SIG-M5 (cell line): ENCODE results near the gene SLC25A42.
"Not testable (repeated sequence)": the region's sequence is repeated elsewhere in the genome, so short reads cannot be mapped to it uniquely, and the experiment has no call there.

Source experiments
- DNase-seq: peaks from one replicate; lab custom pipeline; 2025; lab: John Stamatoyannopoulos, UW

The SLC25A42 gene

GRCh38 chr19:19105365-19106055 is 41.7 kb downstream of the SLC25A42 start:
- no peak for DNase-seq

DNA sequence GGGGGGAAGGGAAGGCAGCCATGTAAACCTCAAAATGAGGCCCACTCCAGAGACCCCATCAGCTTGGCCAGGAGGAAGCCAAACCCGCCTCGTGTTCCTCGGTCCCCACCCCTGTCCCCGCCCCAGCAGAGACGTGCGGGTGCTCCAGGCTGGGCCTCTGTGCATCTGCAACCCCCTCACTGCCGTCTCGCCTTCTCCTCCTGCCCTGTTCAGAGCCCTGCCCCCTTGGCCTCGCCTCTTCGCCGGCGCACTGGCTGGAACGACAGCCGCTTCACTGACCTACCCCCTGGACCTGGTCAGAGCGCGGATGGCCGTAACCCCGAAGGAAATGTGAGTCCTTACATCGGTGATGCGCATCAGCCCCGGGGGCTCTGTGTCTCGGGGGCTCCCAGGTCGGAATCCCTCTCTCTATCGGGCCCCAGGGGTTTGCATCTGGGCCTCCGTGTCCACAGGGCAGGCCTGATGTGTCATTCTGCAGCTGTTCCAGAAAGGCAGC is 42.3 kb downstream of the SLC25A42 start:
- no peak for DNase-seq

DNA sequence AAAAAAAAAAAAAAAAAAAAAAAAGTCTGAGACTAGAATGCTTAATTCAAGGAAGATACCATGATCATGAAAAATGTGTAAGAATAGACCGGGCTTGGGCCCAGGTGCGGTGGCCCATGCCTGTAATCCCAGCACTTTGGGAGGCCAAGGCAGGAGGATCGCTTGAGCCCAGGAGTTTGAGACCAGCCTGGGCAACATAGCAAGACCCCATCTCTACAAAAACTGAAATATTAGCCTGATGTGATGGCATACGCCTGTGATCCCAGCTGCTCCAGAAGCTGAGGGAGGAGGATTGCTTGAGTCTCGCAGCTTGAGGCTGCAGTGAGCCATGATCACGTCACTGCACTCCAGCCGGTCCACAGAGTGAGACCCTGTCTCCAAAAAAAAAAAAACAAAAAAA is 43.1 kb downstream of the SLC25A42 start:
- not testable (repeated sequence) for DNase-seq

GRCh38 chr19:19107654-19108053 is 43.9 kb downstream of the SLC25A42 start:
- no peak for DNase-seq

GRCh38 chr19:19109601-19110000 is 45.8 kb downstream of the SLC25A42 start:
- DNase-seq: no peak

DNA sequence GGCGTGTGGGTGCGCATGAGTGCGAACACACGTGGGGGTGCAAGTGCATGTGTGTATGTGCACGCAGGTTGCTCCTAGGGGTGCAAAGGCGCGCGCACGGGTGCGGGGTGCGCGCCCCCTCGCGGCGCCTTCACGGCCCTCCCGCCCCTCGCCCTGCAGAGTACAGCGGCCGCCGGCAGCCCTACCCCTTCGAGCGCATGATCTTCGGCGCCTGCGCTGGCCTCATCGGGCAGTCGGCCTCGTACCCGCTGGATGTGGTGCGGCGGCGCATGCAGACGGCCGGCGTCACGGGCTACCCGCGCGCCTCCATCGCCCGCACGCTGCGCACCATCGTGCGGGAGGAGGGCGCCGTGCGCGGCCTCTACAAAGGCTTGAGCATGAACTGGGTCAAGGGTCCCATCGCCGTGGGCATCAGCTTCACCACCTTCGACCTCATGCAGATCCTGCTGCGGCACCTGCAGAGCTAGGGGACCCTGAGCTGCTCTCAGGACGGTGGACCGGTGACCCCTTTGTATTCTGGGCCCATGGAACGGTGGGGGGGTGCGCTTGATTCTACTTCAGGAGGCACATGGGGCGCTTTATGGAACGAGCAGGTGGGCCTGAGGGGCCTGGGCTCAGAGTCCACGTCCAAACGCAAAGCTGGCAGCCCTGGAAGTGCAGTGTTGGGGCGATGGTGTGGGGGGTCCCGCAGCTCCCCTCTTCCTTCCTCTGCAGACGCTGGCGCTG is 46.8 kb downstream of the SLC25A42 start:
- DNase-seq: no peak

GRCh38 chr19:19111136-19111835 is 47.5 kb downstream of the SLC25A42 start:
- no peak for DNase-seq

DNA sequence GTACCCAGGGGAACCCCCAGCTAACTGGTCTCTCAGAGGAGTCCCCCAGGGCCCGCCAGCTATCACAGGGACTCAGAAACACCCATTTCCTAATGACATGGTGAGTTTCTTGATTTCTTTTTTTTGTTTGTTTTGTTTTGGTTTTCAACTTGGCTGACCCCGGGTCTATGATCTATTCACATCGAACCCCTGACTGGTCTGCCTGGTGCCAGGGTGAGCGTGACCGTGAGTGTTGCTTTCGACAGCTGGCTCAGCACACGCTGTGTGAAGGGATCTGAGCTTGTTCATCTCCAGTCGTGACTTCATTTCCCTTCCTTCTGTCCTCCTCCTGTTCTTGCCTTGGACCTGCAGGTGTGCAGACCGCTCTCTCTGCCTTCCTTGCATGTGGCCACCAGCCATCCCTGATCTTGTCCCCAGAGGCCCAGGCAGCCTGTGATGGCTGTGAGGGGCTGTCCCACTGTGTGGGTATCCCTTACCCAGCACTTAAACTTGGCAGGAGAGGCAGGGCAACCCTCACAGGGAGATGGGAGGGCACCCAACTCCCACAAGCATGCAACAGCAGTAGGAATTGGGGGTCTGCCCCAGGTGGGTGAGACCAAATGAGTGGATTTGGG is 48.3 kb downstream of the SLC25A42 start:
- DNase-seq: no peak

DNA sequence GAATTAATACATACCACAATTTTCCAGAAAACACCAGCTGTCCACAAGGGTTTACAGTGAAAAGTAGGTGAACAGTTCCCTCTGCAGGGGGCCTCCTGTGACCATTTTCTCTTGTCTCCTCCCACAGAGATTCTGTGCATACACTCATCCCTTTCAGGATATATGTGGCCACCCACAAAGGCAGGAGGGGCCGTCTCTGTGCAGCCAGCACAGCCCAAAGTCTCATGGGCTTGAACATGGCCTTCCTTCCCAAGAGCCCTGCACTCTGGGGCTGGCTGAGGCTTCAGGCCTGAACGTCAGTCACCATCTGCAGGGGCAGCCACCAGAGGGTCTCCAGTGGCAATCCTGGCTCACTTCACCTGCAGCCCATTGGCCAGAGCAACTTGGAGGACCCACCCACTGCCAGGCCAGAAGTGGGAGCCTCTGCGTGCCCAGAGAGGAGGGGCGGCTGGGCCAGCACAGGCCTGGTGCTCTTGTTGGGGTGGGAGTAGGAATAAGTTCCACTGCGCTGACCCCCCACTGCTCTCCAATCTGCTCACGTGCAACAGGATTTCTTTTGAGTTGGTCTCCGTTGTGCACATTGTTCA is 49.3 kb downstream of the SLC25A42 start:
- DNase-seq: no peak

GRCh38 chr19:19115954-19116353 is 52.2 kb downstream of the SLC25A42 start:
- DNase-seq: no peak

DNA sequence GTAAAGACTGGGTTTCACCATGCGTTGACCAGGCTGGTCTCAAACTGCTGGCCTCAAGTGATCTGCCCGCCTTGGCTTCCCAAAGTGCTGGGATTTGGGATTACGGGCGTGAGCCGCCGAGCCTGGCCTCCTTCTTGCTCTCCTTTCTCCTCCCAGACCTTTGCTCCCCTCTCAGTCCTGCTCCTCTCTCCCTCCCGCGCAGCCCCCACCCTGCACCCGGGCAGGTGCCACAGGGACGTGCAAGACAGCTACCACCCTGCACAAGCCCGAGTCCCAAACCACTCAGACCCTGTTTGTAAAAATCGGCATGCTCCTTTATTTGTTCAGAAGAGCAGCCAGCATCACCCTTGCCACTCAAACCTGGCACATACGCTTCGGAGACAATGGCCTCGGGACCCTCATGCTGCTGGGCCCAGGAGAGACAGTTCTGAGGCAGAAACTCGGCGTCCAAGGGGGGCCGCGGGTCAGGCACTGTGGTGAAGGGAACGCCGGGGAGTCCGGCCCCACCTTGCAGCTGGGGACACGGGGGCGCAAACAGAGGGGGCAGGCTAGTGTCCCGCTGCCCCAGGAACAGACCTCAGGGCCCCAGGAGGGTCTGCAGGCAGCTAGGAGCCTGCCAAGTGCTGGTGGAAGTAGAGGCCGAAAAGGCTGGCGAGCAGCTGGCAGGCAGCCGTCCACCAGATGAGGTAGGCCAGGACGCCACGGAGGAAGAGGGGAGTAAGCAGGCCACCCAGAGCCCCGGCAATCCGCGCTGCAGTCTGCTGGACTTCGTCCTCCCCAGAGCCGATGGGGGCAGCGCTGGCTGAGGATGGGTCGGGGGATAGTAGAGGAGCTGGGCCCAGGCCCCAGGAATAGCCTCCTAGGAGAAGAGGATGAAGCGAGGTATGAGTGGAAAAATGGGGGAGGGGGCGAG is 55.8 kb downstream of the SLC25A42 start:
- DNase-seq: no peak

GRCh38 chr19:19120308-19121231 is 56.8 kb downstream of the SLC25A42 start:
- no peak for DNase-seq

DNA sequence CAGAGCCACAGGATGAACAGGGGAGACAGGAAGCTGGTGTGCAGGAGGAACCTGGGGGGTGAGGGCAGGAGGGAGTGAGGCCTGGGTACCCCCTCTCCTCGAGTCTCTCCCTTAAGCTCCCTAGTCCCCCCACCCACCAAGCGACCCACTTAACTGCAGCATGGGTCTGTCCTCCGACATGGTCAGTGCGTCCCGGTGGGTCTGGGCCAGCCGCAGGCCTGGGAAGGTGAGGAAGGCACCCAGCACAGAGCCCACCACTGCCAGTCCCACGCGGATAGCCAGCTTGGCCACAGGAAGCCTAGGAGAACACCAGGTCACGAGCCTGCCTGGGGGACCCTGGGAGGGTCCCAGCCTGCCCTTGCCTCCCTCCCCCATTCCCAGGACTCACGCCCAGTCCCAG is 57.6 kb downstream of the SLC25A42 start:
- no peak for DNase-seq

GRCh38 chr19:19122902-19123301 is 59.1 kb downstream of the SLC25A42 start:
- DNase-seq: no peak

- no peak for DNase-seq
Measured at GRCh38 chr19:19123386-19123785, 59.6 kb downstream of the SLC25A42 start.

- DNase-seq: no peak
Measured at GRCh38 chr19:19126102-19126501, 62.3 kb downstream of the SLC25A42 start.

- DNase-seq: no peak
Measured at GRCh38 chr19:19131989-19132388, 68.2 kb downstream of the SLC25A42 start.

GRCh38 chr19:19132912-19133311 is 69.1 kb downstream of the SLC25A42 start:
- no peak for DNase-seq

DNA sequence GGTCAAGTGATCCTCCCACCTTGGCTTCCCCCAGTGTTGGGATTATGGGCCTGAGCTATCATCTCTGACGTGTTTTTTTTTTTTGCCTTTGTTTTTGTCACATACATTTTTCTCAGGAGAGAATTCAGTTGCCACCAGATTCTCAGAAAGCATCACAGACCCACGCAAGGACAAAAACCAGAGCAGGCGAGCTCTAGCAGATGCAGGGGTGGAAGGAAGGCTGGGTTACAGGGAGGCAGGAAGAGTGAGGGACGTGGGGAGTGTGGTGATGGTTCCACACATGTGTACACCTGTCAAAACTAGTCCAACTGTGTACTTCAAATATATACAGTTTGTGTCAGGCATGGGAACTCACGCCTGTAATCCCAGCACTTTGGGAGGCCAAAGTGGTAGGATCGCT is 70.2 kb downstream of the SLC25A42 start:
- DNase-seq: no peak

GRCh38 chr19:19134687-19135158 is 70.9 kb downstream of the SLC25A42 start:
- DNase-seq: no peak
